ENCODE measurements around the gene CD58. TPM values are rescaled to one million over a fixed set of nuclear protein-coding genes. Genes with fewer than 3 reads are reported as not detected.

The CD58 gene
- polyA plus RNA-seq, 3 donors = 81.0 to 168 (median 128) TPM

GRCh38 chr1:116510361-116510760 is 60.5 kb downstream of the CD58 start:
- TF ChIP-seq CTCF (IDR thresholded peaks at IDR 0.05) = no peak
- Histone ChIP-seq H3K9me3 (replicated peaks in 1 of 2; ENCODE audit: control insufficient read depth in 1 of 2, insufficient read depth in 1 of 2, low read length in 2 of 2) (no peaks in the 10 kb centered on the region), H3K36me3 (replicated peaks in 1 of 2; ENCODE audit: control insufficient read depth in 1 of 2, insufficient read depth in 2 of 2, low read length in 2 of 2) (no peaks in the 10 kb centered on the region), H2AFZ (ENCODE audit: insufficient read depth, low read depth, low read length, poor library complexity, severe bottlenecking) (no peak overlapping the region), H3K4me2 (replicated peaks; ENCODE audit: extremely low read depth, low read length, poor library complexity, severe bottlenecking) (no peak overlapping the region), H3K9ac (ENCODE audit: insufficient read depth, low read length, poor library complexity, severe bottlenecking) (no peak overlapping the region), H3K79me2 (ENCODE audit: insufficient read depth, low read length) (peaks cover 9% of the 10 kb centered on the region), H4K20me1 (ENCODE audit: insufficient read depth, low read length) (no peaks in the 10 kb centered on the region), H3K27me3 (ENCODE audit: control insufficient read depth in 2 of 2, insufficient read depth in 2 of 2, low read length in 2 of 2) (no peaks in the 10 kb centered on the region), H3K4me3 (replicated peaks in 1 of 3; ENCODE audit: low read depth in 2 of 3, low read length in 3 of 3) (no peak overlapping the region), H3K27ac (ENCODE audit: low read depth in 1 of 2, low read length in 2 of 2) (peak overlapping the region in 1 of 2 donors; percentile 57), H3K4me1 (ENCODE audit: control insufficient read depth in 1 of 2, insufficient read depth in 2 of 2, low read length in 2 of 2) (peaks cover 59 to 71% of the 10 kb centered on the region in 2 donors)
- no CpG with 5 or more reads among the region's 4 CpGs for WGBS (ENCODE audit: insufficient coverage)
- H3K4me3 Mint-ChIP-seq = no peak overlapping the region
- DNase-seq = no peak
- peaks cover 74% of the 10 kb centered on the region for H3K4me1 Mint-ChIP-seq
- peak overlapping the region; percentile 50 to 99 (median 95) for H3K27ac Mint-ChIP-seq
- peaks cover 0 to 2% (median 0%) of the 10 kb centered on the region in 7 donors for H3K9me3 Mint-ChIP-seq
- H3K36me3 Mint-ChIP-seq = peaks cover 25 to 26% of the 10 kb centered on the region in 2 donors
- intact Hi-C loops (cut with micrococcal nuclease) = no loop called here
- H3K27me3 Mint-ChIP-seq (ENCODE audit: low read depth in 3 of 3) = peaks cover 0 to 2% (median 0%) of the 10 kb centered on the region in 3 donors

- H3K36me3 ChIP-seq (replicated peaks in 1 of 2; ENCODE audit: control insufficient read depth in 1 of 2, insufficient read depth in 2 of 2, low read length in 2 of 2) = no peaks in the 10 kb centered on the region
- H3K4me3 Mint-ChIP-seq = peak overlapping the region in 1 of 2 donors; percentile 39
- peaks cover 0 to 2% (median 0%) of the 10 kb centered on the region in 7 donors for H3K9me3 Mint-ChIP-seq
- H3K27ac Mint-ChIP-seq = peak overlapping the region; percentile 98 to 99 (median 99)
- H3K9me3 ChIP-seq (replicated peaks in 1 of 2; ENCODE audit: control insufficient read depth in 1 of 2, insufficient read depth in 1 of 2, low read length in 2 of 2) = no peaks in the 10 kb centered on the region
- H3K27me3 Mint-ChIP-seq (ENCODE audit: low read depth in 3 of 3) = peaks cover 0 to 2% (median 1%) of the 10 kb centered on the region in 3 donors
- no peak for TF ChIP-seq CTCF (IDR thresholded peaks at IDR 0.05)
- intact Hi-C loops (cut with micrococcal nuclease) = loop anchor here in 1 of 2 donors (5.0 kb wide), 1 partner anchor 48 kb away; no protein-coding TSS in a partner anchor
- H3K4me2 ChIP-seq (replicated peaks; ENCODE audit: extremely low read depth, low read length, poor library complexity, severe bottlenecking) = peak overlapping the region; percentile 43
- no peak overlapping the region for H2AFZ ChIP-seq (ENCODE audit: insufficient read depth, low read depth, low read length, poor library complexity, severe bottlenecking)
- H3K27me3 ChIP-seq (ENCODE audit: control insufficient read depth in 2 of 2, insufficient read depth in 2 of 2, low read length in 2 of 2) = no peaks in the 10 kb centered on the region
- peak overlapping the region in 1 of 3 experiments; percentile 35 for H3K4me3 ChIP-seq (replicated peaks in 1 of 3; ENCODE audit: low read depth in 2 of 3, low read length in 3 of 3)
- H4K20me1 ChIP-seq (ENCODE audit: insufficient read depth, low read length) = no peaks in the 10 kb centered on the region
- peaks cover 75% of the 10 kb centered on the region for H3K4me1 Mint-ChIP-seq
- peak; percentile 88 to 94 (median 93) for DNase-seq
- WGBS (ENCODE audit: insufficient coverage) = 100% methylated on average over 1 of the region's 3 CpGs
- peaks cover 61 to 69% of the 10 kb centered on the region in 2 donors for H3K4me1 ChIP-seq (ENCODE audit: control insufficient read depth in 1 of 2, insufficient read depth in 2 of 2, low read length in 2 of 2)
- peaks cover 23 to 25% of the 10 kb centered on the region in 2 donors for H3K36me3 Mint-ChIP-seq
- H3K27ac ChIP-seq (ENCODE audit: low read depth in 1 of 2, low read length in 2 of 2) = peak overlapping the region; percentile 89 to 96
- peaks cover 9% of the 10 kb centered on the region for H3K79me2 ChIP-seq (ENCODE audit: insufficient read depth, low read length)
- H3K9ac ChIP-seq (ENCODE audit: insufficient read depth, low read length, poor library complexity, severe bottlenecking) = peak overlapping the region; percentile 52
These were observed 61.5 kb downstream of the CD58 start for GRCh38 chr1:116508984-116509980.

Measured in CD14-positive monocyte (primary cell).